NCI-H510A (cell line): ENCODE measurements around the gene IL24.
"Not testable (repeated sequence)": the region's sequence is repeated elsewhere in the genome, so short reads cannot be mapped to it uniquely, and the experiment has no call there.

ENCODE experiments used
- DNase-seq: peaks from one replicate; lab custom pipeline; 2025; lab: John Stamatoyannopoulos, UW

Gene IL24

DNA sequence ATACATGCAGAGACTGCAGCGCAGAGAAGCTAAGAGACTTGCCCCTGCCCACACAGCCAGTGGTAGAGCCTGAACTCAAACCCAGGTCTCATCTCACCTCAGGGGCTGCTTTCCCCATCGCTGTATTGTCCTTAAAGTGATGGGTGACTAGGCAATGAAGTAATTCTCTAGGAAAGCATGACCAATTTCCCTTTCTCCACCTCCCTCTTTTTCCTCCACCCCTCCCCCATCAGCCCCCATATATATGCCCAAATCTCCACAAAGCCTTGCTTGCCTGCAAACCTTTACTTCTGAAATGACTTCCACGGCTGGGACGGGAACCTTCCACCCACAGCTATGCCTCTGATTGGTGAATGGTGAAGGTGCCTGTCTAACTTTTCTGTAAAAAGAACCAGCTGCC is at the start of gene IL24:
IL24 (plus strand) TSS at position 269 of the 400 bp plus-strand sequence. CDS start 390 bp downstream, outside the sequence.
- no peak for DNase-seq

GRCh38 chr1:206847946-206848345 is 49.3 kb upstream of the IL24 start:
- no peak for DNase-seq

DNA sequence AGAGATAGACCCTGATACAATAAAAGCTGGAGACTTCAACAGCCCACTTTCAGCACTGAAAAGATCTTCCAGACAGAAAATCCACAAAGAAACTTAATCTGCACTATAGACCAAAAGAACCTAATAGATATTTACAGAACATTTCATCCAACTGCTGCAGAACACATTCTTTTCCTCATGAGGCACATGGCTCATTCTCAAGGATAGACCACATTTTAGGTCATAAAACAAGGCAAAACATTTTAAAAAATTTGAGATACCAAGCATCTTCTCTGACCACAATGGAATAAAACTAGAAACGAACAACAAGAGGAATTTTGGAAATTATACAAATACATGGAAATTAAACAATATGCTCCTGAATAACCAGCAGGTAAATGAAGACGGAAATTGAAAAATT is 46.8 kb upstream of the IL24 start:
- no peak for DNase-seq

GRCh38 chr1:206851341-206852010 is 45.8 kb upstream of the IL24 start:
- no peak for DNase-seq

- not testable (repeated sequence) for DNase-seq
Measured at GRCh38 chr1:206852662-206853061, 44.6 kb upstream of the IL24 start.

DNA sequence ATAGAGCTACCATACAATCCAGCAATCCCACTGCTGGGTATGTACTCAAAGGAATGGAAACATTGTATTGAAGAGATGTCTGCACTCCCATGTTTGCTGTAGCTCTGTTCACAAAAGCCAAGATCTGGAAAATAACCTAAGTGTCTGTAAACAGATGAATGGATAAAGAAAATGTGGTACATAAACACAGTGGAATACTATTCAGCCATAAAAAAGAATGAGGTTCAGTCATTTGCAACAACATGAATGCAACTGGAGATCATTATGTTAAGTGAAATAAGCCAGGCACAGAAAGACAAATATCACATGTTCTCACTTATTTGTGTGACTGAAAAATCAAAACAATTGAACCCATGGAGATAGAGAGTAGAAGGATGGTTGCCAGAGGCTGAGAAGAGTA is 43.5 kb upstream of the IL24 start:
- not testable (repeated sequence) for DNase-seq

- DNase-seq: no peak
Measured at GRCh38 chr1:206854401-206855129, 42.7 kb upstream of the IL24 start.

GRCh38 chr1:206855859-206856258 is 41.4 kb upstream of the IL24 start:
- DNase-seq: no peak

- DNase-seq: no peak
Measured at GRCh38 chr1:206856674-206857464, 40.4 kb upstream of the IL24 start.

GRCh38 chr1:206859082-206859521 is 38.1 kb upstream of the IL24 start:
- DNase-seq: no peak

- DNase-seq: no peak
Measured at GRCh38 chr1:206860165-206860564, 37.1 kb upstream of the IL24 start.

DNA sequence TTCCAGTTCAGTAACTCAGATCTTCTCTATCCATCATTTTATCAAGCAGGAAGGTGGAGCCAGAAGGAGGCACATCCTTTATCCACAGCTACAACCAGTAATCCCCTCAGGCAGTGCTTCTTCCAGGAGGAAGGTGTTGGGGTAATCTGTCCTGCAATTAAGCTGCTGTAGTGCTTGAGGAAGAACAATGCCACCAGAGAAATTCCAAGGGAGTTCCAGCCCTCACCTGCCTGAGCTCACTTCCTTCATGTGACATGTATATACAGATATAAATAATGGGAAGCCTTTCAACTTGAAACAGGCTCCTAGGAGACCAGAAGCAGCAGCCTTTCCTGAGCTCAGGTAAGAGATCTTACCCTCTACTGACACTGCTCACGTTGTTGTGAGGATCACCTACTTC is 34.0 kb upstream of the IL24 start:
- no peak for DNase-seq

- DNase-seq: no peak
Measured at GRCh38 chr1:206864939-206865671, 32.1 kb upstream of the IL24 start, which contains the start of gene IL20. IL20 (plus strand) TSS chr1:206865623; CDS start chr1:206865853, 230 bp downstream.

DNA sequence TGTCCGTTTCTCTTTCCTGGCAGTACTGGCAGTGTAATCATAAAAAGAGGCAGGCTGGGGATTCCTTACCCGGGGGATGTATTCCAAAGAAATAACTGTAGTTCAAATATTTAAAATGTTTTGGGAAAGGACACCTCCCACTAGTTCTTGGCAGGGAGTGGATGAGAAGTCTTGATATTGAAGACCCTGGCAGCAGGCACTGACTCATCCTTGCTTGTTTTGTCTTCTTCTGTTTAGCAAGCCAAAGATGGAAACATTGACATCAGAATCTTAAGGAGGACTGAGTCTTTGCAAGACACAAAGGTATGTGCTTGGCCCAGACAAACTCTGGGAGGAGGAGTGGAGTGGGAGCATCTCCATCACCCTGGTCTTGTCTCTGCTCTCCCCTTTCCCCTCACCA is 31.2 kb upstream of the IL24 start:
- DNase-seq: no peak

GRCh38 chr1:206867239-206867638 is 30.0 kb upstream of the IL24 start:
- no peak for DNase-seq

DNA sequence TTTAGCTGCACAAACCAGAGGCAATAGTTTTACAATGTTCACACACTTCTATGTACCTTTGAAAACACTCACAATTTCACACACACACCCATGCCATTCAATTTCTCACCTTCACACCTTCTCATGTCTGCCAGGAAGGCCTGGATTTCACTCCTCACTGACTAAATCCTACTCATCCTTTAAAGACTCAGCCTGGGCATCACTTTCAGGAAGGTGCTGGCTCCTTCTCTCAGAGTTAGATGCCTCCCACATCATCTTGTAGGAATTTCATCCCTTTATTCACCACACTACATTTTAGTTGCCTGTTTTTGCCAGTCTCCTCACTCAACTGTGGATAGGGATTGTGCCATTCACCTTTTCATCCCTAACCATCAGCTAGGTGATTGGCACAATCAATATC is 29.5 kb upstream of the IL24 start:
- DNase-seq: no peak

DNA sequence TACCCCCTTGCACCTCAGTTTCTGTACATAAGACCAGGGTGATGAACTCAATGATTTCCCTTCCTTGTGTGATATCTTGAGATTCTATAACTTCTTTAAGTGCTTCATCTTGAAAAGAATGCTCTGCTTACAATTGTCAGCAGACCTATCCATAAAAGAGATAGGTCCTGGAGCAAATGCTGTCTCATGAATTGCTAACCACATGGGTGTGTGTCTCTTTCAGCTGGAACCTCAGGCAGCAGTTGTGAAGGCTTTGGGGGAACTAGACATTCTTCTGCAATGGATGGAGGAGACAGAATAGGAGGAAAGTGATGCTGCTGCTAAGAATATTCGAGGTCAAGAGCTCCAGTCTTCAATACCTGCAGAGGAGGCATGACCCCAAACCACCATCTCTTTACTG is 29.0 kb upstream of the IL24 start:
- DNase-seq: no peak

- DNase-seq: no peak
Measured at GRCh38 chr1:206872139-206872538, 25.1 kb upstream of the IL24 start.

DNA sequence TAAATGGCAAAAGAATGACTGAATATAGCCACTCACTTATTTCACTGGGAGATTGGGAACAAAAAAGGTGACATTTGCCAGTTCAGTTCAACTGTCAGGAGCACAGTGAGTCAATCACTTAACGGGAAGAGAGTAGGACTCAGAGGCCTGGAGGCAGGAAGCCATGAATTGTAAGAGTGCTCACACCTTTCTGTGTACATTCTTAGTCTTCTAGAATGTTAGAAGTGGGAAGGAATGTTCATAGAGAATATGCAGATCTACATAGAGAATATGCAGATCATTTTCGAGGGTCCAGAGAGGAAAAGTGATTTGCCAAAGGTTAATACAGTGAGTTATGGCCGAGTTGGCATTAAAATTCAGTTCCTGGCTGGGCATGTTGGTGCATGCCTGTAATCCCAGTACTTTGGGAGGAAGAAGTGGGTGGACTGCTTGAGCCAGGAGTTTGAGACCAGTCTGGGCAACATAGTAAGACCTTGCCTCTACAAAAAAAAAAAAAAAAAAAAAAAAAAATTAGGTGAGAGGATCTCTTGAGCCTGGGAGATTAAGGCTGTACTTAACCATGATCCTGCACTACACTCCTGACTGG is 23.5 kb upstream of the IL24 start:
- DNase-seq: no peak

DNA sequence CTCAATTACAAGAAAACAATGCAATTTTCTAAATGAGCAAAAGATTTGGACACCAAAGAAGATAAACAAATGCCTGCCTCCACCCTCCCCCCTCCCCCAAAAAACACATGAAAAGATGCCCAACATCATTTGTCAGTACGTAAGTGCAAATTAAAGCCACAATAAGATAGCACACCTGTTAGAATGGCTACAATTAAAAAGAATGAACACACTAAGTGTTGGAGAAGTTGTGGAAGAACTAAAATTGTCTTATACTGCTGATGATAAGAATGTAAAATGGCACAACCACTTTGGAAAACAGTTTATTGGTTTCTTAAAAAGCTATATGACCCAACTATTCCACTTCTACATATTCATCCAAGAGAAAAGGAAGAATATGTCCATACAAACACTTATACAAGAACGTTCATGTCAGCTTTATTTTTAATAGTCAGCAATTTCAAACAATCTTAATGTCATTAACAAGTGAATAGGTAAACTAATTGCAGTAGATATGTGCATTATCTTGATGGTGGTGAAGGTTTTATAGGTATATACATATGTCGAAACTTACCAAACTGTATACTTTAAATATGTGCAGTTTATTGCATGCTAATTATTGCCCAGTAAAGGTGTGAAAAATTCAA is 21.4 kb upstream of the IL24 start:
- DNase-seq: no peak

GRCh38 chr1:206878456-206878855 is 18.8 kb upstream of the IL24 start:
- DNase-seq: no peak
